Measurements from ENCODE around the gene STOM. TPM values are rescaled to one million over a fixed set of nuclear protein-coding genes. Genes with fewer than 3 reads are reported as not detected.
"Not testable (repeated sequence)": the region's sequence is repeated elsewhere in the genome, so short reads cannot be mapped to it uniquely, and the experiment has no call there.

Gene STOM
- total and polyA plus RNA-seq, 2 donors (not counting 1 experiment from before 2014, with no cell fraction given) = 2.7 to 6.1 TPM

GRCh38 chr9:121292051-121292450 is 78.0 kb downstream of the STOM start:
- WGBS (ENCODE audit: insufficient coverage) = no CpG with 5 or more reads among the region's 1 CpG
- H3K9ac ChIP-seq (ENCODE audit: low read length) = no peak overlapping the region
- no peak for ATAC-seq (ENCODE audit: low read depth)
- no peak overlapping the region for H2AFZ ChIP-seq (ENCODE audit: insufficient read depth, low read depth, low read length, poor library complexity, severe bottlenecking)
- H3K27me3 ChIP-seq (replicated peaks in 1 of 4; ENCODE audit: control extremely low read depth in 1 of 4, control insufficient read depth in 3 of 4, insufficient read depth in 4 of 4, low read length in 3 of 4) = no peaks in the 10 kb centered on the region
- Mint-ChIP-seq H3K4me1 (peaks cover 16% of the 10 kb centered on the region), H3K4me3 (no peak overlapping the region), H3K27me3 (no peaks in the 10 kb centered on the region), H3K27ac (no peak overlapping the region), H3K9me3 (ENCODE audit: insufficient read depth) (no peaks in the 10 kb centered on the region)
- intact Hi-C loops (cut with micrococcal nuclease) = no loop called here
- peaks cover 0 to 22% of the 10 kb centered on the region in 2 donors for H3K4me1 ChIP-seq (ENCODE audit: control insufficient read depth in 2 of 2, insufficient read depth in 2 of 2, low read length in 2 of 2)
- H3K27ac ChIP-seq (ENCODE audit: low read length in 2 of 2) = no peak overlapping the region
- H3K36me3 ChIP-seq (replicated peaks in 1 of 2; ENCODE audit: control extremely low read depth in 1 of 2, control insufficient read depth in 1 of 2, extremely low read depth in 1 of 2, insufficient read depth in 2 of 2, low read length in 1 of 2) = peaks cover 0 to 12% of the 10 kb centered on the region in 2 experiments
- H3K4me2 ChIP-seq (replicated peaks; ENCODE audit: low read depth, low read length, poor library complexity, severe bottlenecking) = no peak overlapping the region
- no peak overlapping the region for H3K4me3 ChIP-seq (ENCODE audit: control extremely low read depth in 1 of 5, extremely low read depth in 1 of 5, insufficient read depth in 1 of 5, low read depth in 2 of 5, low read length in 4 of 5)
- H4K20me1 ChIP-seq (ENCODE audit: control insufficient read depth, insufficient read depth, low read length, poor library complexity, severe bottlenecking) = no peaks in the 10 kb centered on the region
- no peaks in the 10 kb centered on the region for H3K79me2 ChIP-seq (ENCODE audit: control insufficient read depth, insufficient read depth, low read length)
- DNase-seq = no peak
- CTCF ChIA-PET = interaction anchor here (1.3 kb wide), 1 partner anchor 90 kb away, joined by 3 read pairs; the partner anchor contains the start of gene RAB14
- H3K9me3 ChIP-seq (ENCODE audit: control extremely low read depth in 1 of 3, control insufficient read depth in 2 of 3, insufficient read depth in 1 of 3, low read length in 2 of 3) = peaks cover 0 to 3% (median 0%) of the 10 kb centered on the region in 3 donors
- TF ChIP-seq EZH2 (IDR thresholded peaks at IDR 0.05; ENCODE audit: borderline replicate concordance, insufficient read depth, low read depth, low read length, poor library complexity, severe bottlenecking) (no peak), CTCF (IDR thresholded peaks at IDR 0.05) (no peak)
- POLR2A ChIA-PET = no interaction called here

GRCh38 chr9:121291536-121291935 is 78.5 kb downstream of the STOM start:
- H3K9ac ChIP-seq (ENCODE audit: low read length); H3K27ac Mint-ChIP-seq; H3K27me3 Mint-ChIP-seq; DNase-seq; ATAC-seq (ENCODE audit: low read depth); H3K4me3 Mint-ChIP-seq; H3K9me3 Mint-ChIP-seq (ENCODE audit: insufficient read depth); H3K4me3 ChIP-seq (ENCODE audit: control extremely low read depth in 1 of 5, extremely low read depth in 1 of 5, insufficient read depth in 1 of 5, low read depth in 2 of 5, low read length in 4 of 5); H3K27ac ChIP-seq (ENCODE audit: low read length in 2 of 2); H4K20me1 ChIP-seq (ENCODE audit: control insufficient read depth, insufficient read depth, low read length, poor library complexity, severe bottlenecking); H3K27me3 ChIP-seq (replicated peaks in 1 of 4; ENCODE audit: control extremely low read depth in 1 of 4, control insufficient read depth in 3 of 4, insufficient read depth in 4 of 4, low read length in 3 of 4); H3K9me3 ChIP-seq (ENCODE audit: control extremely low read depth in 1 of 3, control insufficient read depth in 2 of 3, insufficient read depth in 1 of 3, low read length in 2 of 3); H2AFZ ChIP-seq (ENCODE audit: insufficient read depth, low read depth, low read length, poor library complexity, severe bottlenecking); H3K4me2 ChIP-seq (replicated peaks; ENCODE audit: low read depth, low read length, poor library complexity, severe bottlenecking); POLR2A ChIA-PET; intact Hi-C loops (cut with micrococcal nuclease); H3K79me2 ChIP-seq (ENCODE audit: control insufficient read depth, insufficient read depth, low read length): not testable (repeated sequence)
- peaks cover 16% of the 10 kb centered on the region for H3K4me1 Mint-ChIP-seq
- Histone ChIP-seq H3K36me3 (replicated peaks in 1 of 2; ENCODE audit: control extremely low read depth in 1 of 2, control insufficient read depth in 1 of 2, extremely low read depth in 1 of 2, insufficient read depth in 2 of 2, low read length in 1 of 2) (peaks cover 0 to 12% of the 10 kb centered on the region in 2 experiments), H3K4me1 (ENCODE audit: control insufficient read depth in 2 of 2, insufficient read depth in 2 of 2, low read length in 2 of 2) (peaks cover 0 to 18% of the 10 kb centered on the region in 2 donors)
- CTCF ChIA-PET = interaction anchor here (1.3 kb wide), 1 partner anchor 90 kb away, joined by 3 read pairs; the partner anchor contains the start of gene RAB14
- 96% methylated on average over 3 of the region's 4 CpGs for WGBS (ENCODE audit: insufficient coverage)

Measured in B cell (primary cell).